ENCODE data around the gene TMPRSS2.

Gene TMPRSS2

DNA sequence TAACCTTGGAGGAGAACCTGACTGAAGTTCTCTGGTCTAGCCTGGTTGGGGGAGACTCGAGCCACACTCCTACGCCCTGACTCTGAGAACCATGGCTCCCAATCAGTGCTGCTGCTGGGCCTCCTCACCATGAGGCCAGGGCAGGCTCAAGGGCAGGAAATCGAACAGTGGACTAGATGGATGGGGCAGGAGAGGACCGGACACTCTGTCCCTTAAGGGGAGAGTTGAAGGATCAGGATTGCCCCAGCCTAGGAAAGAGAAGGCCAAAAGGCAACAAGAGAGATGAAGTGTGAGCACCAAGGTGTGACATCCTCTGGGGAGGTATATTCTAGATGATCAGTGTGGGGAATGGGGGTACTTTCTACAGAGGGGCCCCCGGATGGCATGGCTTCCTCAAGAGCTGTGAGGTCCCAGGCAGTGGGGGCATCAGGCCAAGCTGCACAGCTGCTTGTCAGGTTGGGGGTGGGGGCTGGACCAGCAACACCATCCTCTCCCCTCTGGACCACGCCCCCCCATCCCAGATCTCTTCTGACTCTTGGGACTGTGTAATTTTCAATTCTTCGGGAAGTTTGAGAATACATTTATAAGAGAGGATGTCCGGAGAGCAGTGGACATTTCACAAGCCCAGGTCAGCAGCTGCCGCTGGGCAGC is 47.9 kb downstream of the TMPRSS2 start:
- no peak overlapping the region for H3K4me3 ChIP-seq (ENCODE audit: low read depth in 1 of 2, low read length in 2 of 2)
- no peaks in the 10 kb centered on the region for H3K27me3 ChIP-seq (ENCODE audit: low read depth, low read length)
- H3K4me1 ChIP-seq (ENCODE audit: control insufficient read depth in 1 of 2, insufficient read depth in 2 of 2, low read length in 2 of 2), result peaks cover 0 to 3% of the 10 kb centered on the region in 2 donors
- no peak overlapping the region for H3K27ac ChIP-seq (ENCODE audit: low read length)
- H3K36me3 ChIP-seq (ENCODE audit: control insufficient read depth in 1 of 2, insufficient read depth in 2 of 2, low read length in 2 of 2), result peaks cover 14 to 31% of the 10 kb centered on the region in 2 donors
- no peaks in the 10 kb centered on the region for H3K9me3 ChIP-seq (ENCODE audit: control insufficient read depth in 1 of 2, low read length in 2 of 2)

GRCh38 chr21:41458559-41458958 is 49.4 kb downstream of the TMPRSS2 start:
- H3K27me3 ChIP-seq (ENCODE audit: low read depth, low read length), result no peaks in the 10 kb centered on the region
- peaks cover 0 to 3% of the 10 kb centered on the region in 2 donors for H3K4me1 ChIP-seq (ENCODE audit: control insufficient read depth in 1 of 2, insufficient read depth in 2 of 2, low read length in 2 of 2)
- peaks cover 17 to 39% of the 10 kb centered on the region in 2 donors for H3K36me3 ChIP-seq (ENCODE audit: control insufficient read depth in 1 of 2, insufficient read depth in 2 of 2, low read length in 2 of 2)
- no peak overlapping the region for H3K27ac ChIP-seq (ENCODE audit: low read length)
- no peaks in the 10 kb centered on the region for H3K9me3 ChIP-seq (ENCODE audit: control insufficient read depth in 1 of 2, low read length in 2 of 2)
- H3K4me3 ChIP-seq (ENCODE audit: low read depth in 1 of 2, low read length in 2 of 2), result no peak overlapping the region

- no peak overlapping the region for H3K4me3 ChIP-seq (ENCODE audit: low read depth in 1 of 2, low read length in 2 of 2)
- peaks cover 20 to 43% of the 10 kb centered on the region in 2 donors for H3K36me3 ChIP-seq (ENCODE audit: control insufficient read depth in 1 of 2, insufficient read depth in 2 of 2, low read length in 2 of 2)
- H3K27me3 ChIP-seq (ENCODE audit: low read depth, low read length), result no peaks in the 10 kb centered on the region
- no peak overlapping the region for H3K27ac ChIP-seq (ENCODE audit: low read length)
- no peaks in the 10 kb centered on the region for H3K9me3 ChIP-seq (ENCODE audit: control insufficient read depth in 1 of 2, low read length in 2 of 2)
- H3K4me1 ChIP-seq (ENCODE audit: control insufficient read depth in 1 of 2, insufficient read depth in 2 of 2, low read length in 2 of 2), result peaks cover 0 to 3% of the 10 kb centered on the region in 2 donors
Observed at GRCh38 chr21:41458121-41458520, 49.8 kb downstream of the TMPRSS2 start.

- Histone ChIP-seq H3K9me3 (ENCODE audit: control insufficient read depth in 1 of 2, low read length in 2 of 2) (no peaks in the 10 kb centered on the region), H3K4me1 (ENCODE audit: control insufficient read depth in 1 of 2, insufficient read depth in 2 of 2, low read length in 2 of 2) (no peaks in the 10 kb centered on the region), H3K27ac (ENCODE audit: low read length) (no peak overlapping the region), H3K36me3 (ENCODE audit: control insufficient read depth in 1 of 2, insufficient read depth in 2 of 2, low read length in 2 of 2) (peaks cover 36 to 72% of the 10 kb centered on the region in 2 donors), H3K4me3 (ENCODE audit: low read depth in 1 of 2, low read length in 2 of 2) (no peak overlapping the region), H3K27me3 (ENCODE audit: low read depth, low read length) (no peaks in the 10 kb centered on the region)
Observed at GRCh38 chr21:41453761-41454160, 54.2 kb downstream of the TMPRSS2 start.

DNA sequence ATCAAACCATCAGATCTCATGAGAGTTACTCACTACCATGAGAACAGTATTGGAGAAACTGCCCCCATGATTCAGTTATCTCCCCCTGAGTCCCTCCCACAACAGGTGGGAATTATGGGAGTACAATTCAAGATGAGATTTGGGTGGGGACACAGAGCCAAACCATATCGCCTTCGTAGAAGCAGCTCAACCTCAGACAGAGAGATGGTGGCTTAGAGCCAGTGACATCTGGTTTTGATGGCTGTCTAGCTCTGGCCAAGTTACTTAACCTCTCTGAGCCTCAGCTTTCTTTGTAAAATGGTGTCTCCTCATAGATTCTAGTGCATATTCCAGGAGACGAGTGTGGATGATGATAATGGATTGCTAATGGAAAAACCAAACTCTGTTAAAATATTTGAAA is 54.8 kb downstream of the TMPRSS2 start:
- H3K4me1 ChIP-seq (ENCODE audit: control insufficient read depth in 1 of 2, insufficient read depth in 2 of 2, low read length in 2 of 2), result no peaks in the 10 kb centered on the region
- H3K9me3 ChIP-seq (ENCODE audit: control insufficient read depth in 1 of 2, low read length in 2 of 2), result no peaks in the 10 kb centered on the region
- no peak overlapping the region for H3K4me3 ChIP-seq (ENCODE audit: low read depth in 1 of 2, low read length in 2 of 2)
- H3K27ac ChIP-seq (ENCODE audit: low read length), result no peak overlapping the region
- no peaks in the 10 kb centered on the region for H3K27me3 ChIP-seq (ENCODE audit: low read depth, low read length)
- peaks cover 34 to 67% of the 10 kb centered on the region in 2 donors for H3K36me3 ChIP-seq (ENCODE audit: control insufficient read depth in 1 of 2, insufficient read depth in 2 of 2, low read length in 2 of 2)

DNA sequence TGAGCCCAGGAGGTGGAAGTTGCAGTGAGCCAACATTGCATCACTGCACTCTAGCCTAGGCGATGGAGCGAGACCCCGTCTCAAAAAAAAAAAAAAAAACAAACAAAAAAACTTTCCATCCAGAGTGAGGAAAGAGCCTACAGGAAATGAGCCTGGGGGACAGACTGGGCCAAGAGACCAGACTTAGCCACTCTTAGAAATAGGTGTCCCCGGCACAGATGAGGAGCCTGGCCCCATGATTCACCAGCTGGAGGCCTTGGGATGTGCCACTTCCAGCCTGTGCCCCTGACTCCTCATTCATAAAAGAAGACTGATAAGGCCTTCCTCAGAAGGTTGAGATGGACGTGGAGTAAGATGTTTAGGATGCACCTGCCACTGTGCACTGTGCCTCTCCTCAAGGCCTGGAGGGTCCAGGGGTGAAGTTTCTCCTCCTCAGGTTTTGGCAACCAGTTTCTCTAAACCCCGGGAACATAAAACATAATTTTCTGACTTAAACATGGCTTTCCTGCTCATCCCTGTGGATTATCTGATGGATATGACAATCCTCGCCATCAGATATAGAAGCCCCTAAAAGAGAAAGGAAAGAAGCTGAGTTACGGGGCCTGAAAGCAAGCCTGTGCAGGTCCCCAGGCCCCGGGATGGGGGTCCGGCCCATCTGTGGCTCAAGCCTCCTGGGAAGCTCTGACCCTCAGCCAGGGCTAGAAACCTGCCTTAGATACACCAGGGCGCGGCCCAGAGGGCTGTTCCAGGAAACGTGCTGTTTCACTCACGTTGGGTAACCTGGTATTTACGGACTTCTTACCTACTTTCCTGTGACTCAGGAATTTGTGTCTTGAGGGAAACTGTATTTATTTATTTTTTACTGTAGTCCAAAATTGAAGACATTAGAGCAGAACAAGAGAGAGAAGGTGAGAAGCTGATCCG is 55.9 kb downstream of the TMPRSS2 start:
- Histone ChIP-seq H3K4me3 (ENCODE audit: low read depth in 1 of 2, low read length in 2 of 2) (no peak overlapping the region), H3K4me1 (ENCODE audit: control insufficient read depth in 1 of 2, insufficient read depth in 2 of 2, low read length in 2 of 2) (no peaks in the 10 kb centered on the region), H3K9me3 (ENCODE audit: control insufficient read depth in 1 of 2, low read length in 2 of 2) (no peaks in the 10 kb centered on the region), H3K27me3 (ENCODE audit: low read depth, low read length) (no peaks in the 10 kb centered on the region), H3K36me3 (ENCODE audit: control insufficient read depth in 1 of 2, insufficient read depth in 2 of 2, low read length in 2 of 2) (peaks cover 38 to 65% of the 10 kb centered on the region in 2 donors), H3K27ac (ENCODE audit: low read length) (no peak overlapping the region)

DNA sequence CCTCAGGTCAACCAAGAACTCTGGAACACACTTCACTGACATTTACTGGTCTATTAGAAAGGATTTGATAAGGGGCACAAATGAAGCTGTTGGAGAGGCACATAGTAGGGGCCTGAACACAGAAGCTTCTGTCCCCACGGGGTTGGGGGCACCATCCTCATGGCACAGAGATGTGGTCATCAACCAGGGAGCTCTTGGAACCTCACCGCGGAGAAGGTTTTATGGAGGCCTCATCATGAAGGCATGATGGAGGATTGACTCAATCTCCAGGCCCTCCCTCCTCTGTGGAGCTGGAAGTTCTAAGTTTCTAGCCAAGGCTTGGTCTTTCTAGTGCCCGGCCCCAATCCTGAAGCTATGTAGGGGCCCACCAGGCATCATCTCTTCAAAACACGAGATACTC is 58.3 kb downstream of the TMPRSS2 start:
- H3K4me3 ChIP-seq (ENCODE audit: low read depth in 1 of 2, low read length in 2 of 2), result no peak overlapping the region
- no peaks in the 10 kb centered on the region for H3K27me3 ChIP-seq (ENCODE audit: low read depth, low read length)
- H3K27ac ChIP-seq (ENCODE audit: low read length), result no peak overlapping the region
- no peaks in the 10 kb centered on the region for H3K4me1 ChIP-seq (ENCODE audit: control insufficient read depth in 1 of 2, insufficient read depth in 2 of 2, low read length in 2 of 2)
- no peaks in the 10 kb centered on the region for H3K9me3 ChIP-seq (ENCODE audit: control insufficient read depth in 1 of 2, low read length in 2 of 2)
- peaks cover 52 to 72% of the 10 kb centered on the region in 2 donors for H3K36me3 ChIP-seq (ENCODE audit: control insufficient read depth in 1 of 2, insufficient read depth in 2 of 2, low read length in 2 of 2)

GRCh38 chr21:41447356-41447755 is 60.6 kb downstream of the TMPRSS2 start:
- no peak overlapping the region for H3K4me3 ChIP-seq (ENCODE audit: low read depth in 1 of 2, low read length in 2 of 2)
- no peak overlapping the region for H3K27ac ChIP-seq (ENCODE audit: low read length)
- no peaks in the 10 kb centered on the region for H3K4me1 ChIP-seq (ENCODE audit: control insufficient read depth in 1 of 2, insufficient read depth in 2 of 2, low read length in 2 of 2)
- no peaks in the 10 kb centered on the region for H3K9me3 ChIP-seq (ENCODE audit: control insufficient read depth in 1 of 2, low read length in 2 of 2)
- no peaks in the 10 kb centered on the region for H3K27me3 ChIP-seq (ENCODE audit: low read depth, low read length)
- H3K36me3 ChIP-seq (ENCODE audit: control insufficient read depth in 1 of 2, insufficient read depth in 2 of 2, low read length in 2 of 2), result peaks cover 61 to 72% of the 10 kb centered on the region in 2 donors

GRCh38 chr21:41446586-41446985 is 61.4 kb downstream of the TMPRSS2 start:
- Histone ChIP-seq H3K27me3 (ENCODE audit: low read depth, low read length) (no peaks in the 10 kb centered on the region), H3K9me3 (ENCODE audit: control insufficient read depth in 1 of 2, low read length in 2 of 2) (no peaks in the 10 kb centered on the region), H3K4me3 (ENCODE audit: low read depth in 1 of 2, low read length in 2 of 2) (no peak overlapping the region), H3K4me1 (ENCODE audit: control insufficient read depth in 1 of 2, insufficient read depth in 2 of 2, low read length in 2 of 2) (no peaks in the 10 kb centered on the region), H3K36me3 (ENCODE audit: control insufficient read depth in 1 of 2, insufficient read depth in 2 of 2, low read length in 2 of 2) (peaks cover 58 to 74% of the 10 kb centered on the region in 2 donors), H3K27ac (ENCODE audit: low read length) (no peak overlapping the region)

DNA sequence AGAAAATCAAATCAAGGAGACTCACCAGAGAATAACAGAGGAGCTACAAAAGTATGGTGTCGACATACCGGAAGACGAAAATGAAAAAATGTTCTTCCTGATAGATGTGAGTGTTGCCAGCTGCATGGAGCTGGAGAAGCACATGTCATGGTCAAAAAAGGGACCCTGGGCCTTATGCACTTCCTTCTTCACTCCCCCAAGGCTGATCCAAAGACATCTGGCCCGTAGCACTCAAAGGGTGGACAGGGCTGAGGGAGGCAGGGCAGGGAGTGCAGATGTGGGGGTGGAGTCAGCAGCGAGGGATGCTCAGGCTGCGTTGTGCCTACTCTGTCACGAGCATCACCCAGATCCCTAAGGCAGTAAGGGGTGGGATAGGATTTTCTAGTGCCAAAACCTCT is 62.5 kb downstream of the TMPRSS2 start:
- peaks cover 64 to 77% of the 10 kb centered on the region in 2 donors for H3K36me3 ChIP-seq (ENCODE audit: control insufficient read depth in 1 of 2, insufficient read depth in 2 of 2, low read length in 2 of 2)

GRCh38 chr21:41444703-41445464 is 63.1 kb downstream of the TMPRSS2 start:
- Histone ChIP-seq H3K4me1 (ENCODE audit: control insufficient read depth in 1 of 2, insufficient read depth in 2 of 2, low read length in 2 of 2) (no peaks in the 10 kb centered on the region), H3K27me3 (ENCODE audit: low read depth, low read length) (no peaks in the 10 kb centered on the region), H3K36me3 (ENCODE audit: control insufficient read depth in 1 of 2, insufficient read depth in 2 of 2, low read length in 2 of 2) (peaks cover 66 to 75% of the 10 kb centered on the region in 2 donors), H3K9me3 (ENCODE audit: control insufficient read depth in 1 of 2, low read length in 2 of 2) (no peaks in the 10 kb centered on the region), H3K27ac (ENCODE audit: low read length) (no peak overlapping the region), H3K4me3 (ENCODE audit: low read depth in 1 of 2, low read length in 2 of 2) (no peak overlapping the region)

More for the DNA sequence above, 62.5 kb downstream of the TMPRSS2 start:
- Histone ChIP-seq H3K4me3 (ENCODE audit: low read depth in 1 of 2, low read length in 2 of 2) (no peak overlapping the region), H3K27me3 (ENCODE audit: low read depth, low read length) (no peaks in the 10 kb centered on the region), H3K9me3 (ENCODE audit: control insufficient read depth in 1 of 2, low read length in 2 of 2) (no peaks in the 10 kb centered on the region), H3K4me1 (ENCODE audit: control insufficient read depth in 1 of 2, insufficient read depth in 2 of 2, low read length in 2 of 2) (no peaks in the 10 kb centered on the region), H3K27ac (ENCODE audit: low read length) (no peak overlapping the region)
